ENCODE results near the gene CLEC11A.
"Not testable (repeated sequence)": the region's sequence is repeated elsewhere in the genome, so short reads cannot be mapped to it uniquely, and the experiment has no call there.

The CLEC11A gene

GRCh38 chr19:50767263-50767662, 44.1 kb downstream of the CLEC11A start:
- H3K79me2 ChIP-seq (ENCODE audit: insufficient read depth, low read length); H3K27me3 ChIP-seq (ENCODE audit: insufficient read depth, low read length, poor library complexity, severe bottlenecking); H3K9me3 ChIP-seq (ENCODE audit: insufficient read depth, low read depth, low read length); H3K4me1 ChIP-seq (ENCODE audit: insufficient read depth, low read length, poor library complexity, severe bottlenecking); H3K36me3 ChIP-seq (ENCODE audit: insufficient read depth, low read length); H2AFZ ChIP-seq (ENCODE audit: low read length); H3K4me2 ChIP-seq (ENCODE audit: low read depth, low read length, poor library complexity, severe bottlenecking); H4K20me1 ChIP-seq (ENCODE audit: insufficient read depth, low read length, poor library complexity, severe bottlenecking); H3K9ac ChIP-seq (ENCODE audit: low read depth, low read length, poor library complexity, severe bottlenecking); H3F3A ChIP-seq (ENCODE audit: low read depth); H3K4me3 ChIP-seq (ENCODE audit: low read length, poor library complexity, severe bottlenecking); H3K9me2 ChIP-seq (replicated peaks; ENCODE audit: low read depth, low read length): not testable (repeated sequence)

GRCh38 chr19:50768277-50768676, 45.1 kb downstream of the CLEC11A start:
- Histone ChIP-seq H3K4me3 (ENCODE audit: low read length, poor library complexity, severe bottlenecking) (no peak overlapping the region), H3F3A (ENCODE audit: low read depth) (no peaks in the 10 kb centered on the region), H3K79me2 (ENCODE audit: insufficient read depth, low read length) (no peaks in the 10 kb centered on the region), H3K9ac (ENCODE audit: low read depth, low read length, poor library complexity, severe bottlenecking) (no peak overlapping the region), H3K27me3 (ENCODE audit: insufficient read depth, low read length, poor library complexity, severe bottlenecking) (no peaks in the 10 kb centered on the region), H2AFZ (ENCODE audit: low read length) (no peak overlapping the region), H3K36me3 (ENCODE audit: insufficient read depth, low read length) (no peaks in the 10 kb centered on the region), H3K4me1 (ENCODE audit: insufficient read depth, low read length, poor library complexity, severe bottlenecking) (no peaks in the 10 kb centered on the region), H3K9me3 (ENCODE audit: insufficient read depth, low read depth, low read length) (no peaks in the 10 kb centered on the region), H3K9me2 (replicated peaks; ENCODE audit: low read depth, low read length) (no peaks in the 10 kb centered on the region), H3K4me2 (ENCODE audit: low read depth, low read length, poor library complexity, severe bottlenecking) (no peak overlapping the region), H4K20me1 (ENCODE audit: insufficient read depth, low read length, poor library complexity, severe bottlenecking) (no peaks in the 10 kb centered on the region)
- TF ChIP-seq CTCF (conservative IDR thresholded peaks at IDR 0.05; ENCODE audit: low read length) = no peak

- H3K79me2 ChIP-seq (ENCODE audit: insufficient read depth, low read length); H3K9me2 ChIP-seq (replicated peaks; ENCODE audit: low read depth, low read length); H2AFZ ChIP-seq (ENCODE audit: low read length); H3K4me3 ChIP-seq (ENCODE audit: low read length, poor library complexity, severe bottlenecking); H3K4me2 ChIP-seq (ENCODE audit: low read depth, low read length, poor library complexity, severe bottlenecking); H3K27me3 ChIP-seq (ENCODE audit: insufficient read depth, low read length, poor library complexity, severe bottlenecking); H4K20me1 ChIP-seq (ENCODE audit: insufficient read depth, low read length, poor library complexity, severe bottlenecking); H3F3A ChIP-seq (ENCODE audit: low read depth); H3K9ac ChIP-seq (ENCODE audit: low read depth, low read length, poor library complexity, severe bottlenecking); H3K9me3 ChIP-seq (ENCODE audit: insufficient read depth, low read depth, low read length); H3K36me3 ChIP-seq (ENCODE audit: insufficient read depth, low read length); H3K4me1 ChIP-seq (ENCODE audit: insufficient read depth, low read length, poor library complexity, severe bottlenecking): not testable (repeated sequence)
Observed at GRCh38 chr19:50770164-50770563, 47.0 kb downstream of the CLEC11A start, which contains the start of gene GPR32. Gene GPR32 (plus strand): TSS chr19:50770464. CDS start chr19:50770601, 137 bp downstream.

GRCh38 chr19:50770888-50771287, 47.7 kb downstream of the CLEC11A start:
- no peak overlapping the region for H3K4me3 ChIP-seq (ENCODE audit: low read length, poor library complexity, severe bottlenecking)
- no peaks in the 10 kb centered on the region for H3K79me2 ChIP-seq (ENCODE audit: insufficient read depth, low read length)
- no peaks in the 10 kb centered on the region for H3K27me3 ChIP-seq (ENCODE audit: insufficient read depth, low read length, poor library complexity, severe bottlenecking)
- H4K20me1 ChIP-seq (ENCODE audit: insufficient read depth, low read length, poor library complexity, severe bottlenecking) = no peaks in the 10 kb centered on the region
- H3F3A ChIP-seq (ENCODE audit: low read depth) = no peaks in the 10 kb centered on the region
- H3K4me2 ChIP-seq (ENCODE audit: low read depth, low read length, poor library complexity, severe bottlenecking) = no peak overlapping the region
- H3K4me1 ChIP-seq (ENCODE audit: insufficient read depth, low read length, poor library complexity, severe bottlenecking) = no peaks in the 10 kb centered on the region
- no peaks in the 10 kb centered on the region for H3K9me3 ChIP-seq (ENCODE audit: insufficient read depth, low read depth, low read length)
- H3K9ac ChIP-seq (ENCODE audit: low read depth, low read length, poor library complexity, severe bottlenecking) = no peak overlapping the region
- H2AFZ ChIP-seq (ENCODE audit: low read length) = no peak overlapping the region
- TF ChIP-seq EZH2phosphoT487 (IDR thresholded peaks at IDR 0.05; ENCODE audit: borderline replicate concordance) (no peak), CTCF (conservative IDR thresholded peaks at IDR 0.05; ENCODE audit: low read length) (no peak)
- H3K9me2 ChIP-seq (replicated peaks; ENCODE audit: low read depth, low read length) = no peaks in the 10 kb centered on the region
- no peaks in the 10 kb centered on the region for H3K36me3 ChIP-seq (ENCODE audit: insufficient read depth, low read length)
